Nephron (organoid): ENCODE data around the gene CHST11.

Experiments
- H3K27ac Mint-ChIP-seq, 3 experiments: 2 replicates each; pipeline ENCODE4 v1.8.0; 2020; ENCODE audit warnings: mixed read lengths in 3 of 3, mild to moderate bottlenecking in 2 of 3, moderate library complexity in 1 of 3
- H3K27me3 Mint-ChIP-seq: 2 replicates; pipeline ENCODE4 v1.8.0; 2021; ENCODE audit warnings: low read depth, mild to moderate bottlenecking, moderate library complexity, mixed read lengths
- H3K36me3 Mint-ChIP-seq: 2 replicates; pipeline ENCODE4 v1.8.0; 2020; ENCODE audit warnings: low read depth, mixed read lengths
- H3K4me1 Mint-ChIP-seq: 2 replicates; pipeline ENCODE4 v1.8.0; 2020; ENCODE audit warnings: mixed read lengths
- H3K4me3 Mint-ChIP-seq, 3 experiments: 2 replicates each; pipeline ENCODE4 v1.8.0; 2020; ENCODE audit warnings: mild to moderate bottlenecking in 3 of 3, mixed read lengths in 3 of 3, moderate library complexity in 2 of 3
- H3K9me3 Mint-ChIP-seq: 2 replicates; pipeline ENCODE4 v1.8.0; 2020; ENCODE audit warnings: mixed read lengths
- TF ChIP-seq, protein P1 (sequence below), 3 experiments: fragments of 200-600 bp; sonication (generic); IDR thresholded peaks; one replicate each; pipeline ENCODE4 v1.5.0; 2021; ENCODE audit warnings: antibody characterized with exemption in 3 of 3; ENCODE audit not compliant: unreplicated experiment in 3 of 3

The CHST11 gene

DNA sequence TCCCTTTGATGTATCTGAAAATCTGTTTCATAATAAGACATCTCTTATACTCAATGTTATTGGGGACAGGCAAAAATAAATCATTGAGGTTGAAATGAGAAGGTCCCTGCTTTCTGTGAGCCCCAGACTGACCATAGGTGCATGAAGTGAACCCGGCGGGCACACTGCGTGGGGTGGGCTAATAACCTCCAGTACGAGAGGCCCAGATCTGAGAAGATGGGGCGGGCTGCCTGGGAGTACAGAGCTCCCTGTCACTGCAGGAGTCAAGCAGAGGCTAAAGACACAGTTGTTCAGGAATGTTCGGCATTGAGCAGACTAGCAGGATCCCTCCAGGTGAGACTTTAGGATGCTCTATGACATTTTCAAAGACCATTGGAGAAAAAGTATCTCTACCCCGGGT is 244.6 kb downstream of the CHST11 start:
- Mint-ChIP-seq H3K27ac (no peak overlapping the region), H3K36me3 (no peaks in the 10 kb centered on the region), H3K27me3 (peaks cover 10% of the 10 kb centered on the region), H3K9me3 (no peaks in the 10 kb centered on the region), H3K4me3 (no peak overlapping the region), H3K4me1 (peaks cover 29% of the 10 kb centered on the region)
- TF ChIP-seq, protein P1, sequence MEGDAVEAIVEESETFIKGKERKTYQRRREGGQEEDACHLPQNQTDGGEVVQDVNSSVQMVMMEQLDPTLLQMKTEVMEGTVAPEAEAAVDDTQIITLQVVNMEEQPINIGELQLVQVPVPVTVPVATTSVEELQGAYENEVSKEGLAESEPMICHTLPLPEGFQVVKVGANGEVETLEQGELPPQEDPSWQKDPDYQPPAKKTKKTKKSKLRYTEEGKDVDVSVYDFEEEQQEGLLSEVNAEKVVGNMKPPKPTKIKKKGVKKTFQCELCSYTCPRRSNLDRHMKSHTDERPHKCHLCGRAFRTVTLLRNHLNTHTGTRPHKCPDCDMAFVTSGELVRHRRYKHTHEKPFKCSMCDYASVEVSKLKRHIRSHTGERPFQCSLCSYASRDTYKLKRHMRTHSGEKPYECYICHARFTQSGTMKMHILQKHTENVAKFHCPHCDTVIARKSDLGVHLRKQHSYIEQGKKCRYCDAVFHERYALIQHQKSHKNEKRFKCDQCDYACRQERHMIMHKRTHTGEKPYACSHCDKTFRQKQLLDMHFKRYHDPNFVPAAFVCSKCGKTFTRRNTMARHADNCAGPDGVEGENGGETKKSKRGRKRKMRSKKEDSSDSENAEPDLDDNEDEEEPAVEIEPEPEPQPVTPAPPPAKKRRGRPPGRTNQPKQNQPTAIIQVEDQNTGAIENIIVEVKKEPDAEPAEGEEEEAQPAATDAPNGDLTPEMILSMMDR (IDR thresholded peaks at IDR 0.05; ENCODE audit: unreplicated experiment in 3 of 3) = no peak

DNA sequence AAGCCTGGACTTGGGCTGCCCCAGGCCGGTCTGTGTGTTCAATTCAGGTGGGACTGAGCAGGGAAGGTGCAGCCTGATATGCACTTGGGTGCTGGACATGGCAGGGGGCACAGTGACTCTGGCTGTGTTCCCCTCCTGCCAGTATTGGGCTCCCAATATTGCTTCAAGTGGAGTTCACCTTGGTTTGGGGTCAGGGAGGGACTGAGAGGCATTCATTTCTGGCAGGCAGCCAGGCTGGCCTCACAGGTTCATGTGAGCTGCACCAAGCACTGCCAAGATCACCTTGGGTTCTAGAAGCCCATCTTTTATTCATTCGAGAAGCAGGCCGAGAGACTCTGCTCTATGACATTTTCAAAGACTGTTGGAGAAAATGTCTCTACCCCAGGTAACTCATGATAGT is 245.0 kb downstream of the CHST11 start:
- peaks cover 10% of the 10 kb centered on the region for H3K27me3 Mint-ChIP-seq

DNA sequence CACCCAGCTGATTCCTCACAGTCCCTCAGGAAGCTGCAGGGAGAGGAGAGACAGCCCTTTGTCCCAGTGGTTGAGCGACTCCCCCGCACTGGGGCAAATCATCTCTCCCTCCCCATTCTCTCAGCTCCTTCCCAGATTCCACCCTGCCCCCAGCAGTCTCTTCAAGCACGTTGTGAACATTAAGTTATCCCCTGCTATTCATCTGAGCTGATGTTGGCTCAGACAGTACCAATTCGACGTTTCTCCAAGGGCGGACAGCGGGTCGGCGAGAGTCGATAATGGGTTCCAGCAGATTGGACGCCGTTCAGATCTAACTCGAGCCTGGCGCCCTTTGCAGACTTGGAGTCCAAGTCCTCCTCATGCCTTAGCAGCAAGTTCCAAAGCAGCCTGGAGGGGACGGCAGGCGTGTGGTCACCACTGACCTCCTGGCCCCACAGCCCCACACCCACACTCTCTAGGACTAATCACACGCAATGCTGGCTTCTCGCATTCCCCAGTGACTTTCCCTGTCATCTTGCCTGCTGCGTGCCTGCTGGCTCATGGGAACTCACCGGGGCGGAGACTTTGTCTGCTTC is 245.9 kb downstream of the CHST11 start:
- no peaks in the 10 kb centered on the region for H3K9me3 Mint-ChIP-seq
- H3K27me3 Mint-ChIP-seq = peaks cover 10% of the 10 kb centered on the region
- H3K27ac Mint-ChIP-seq = peak overlapping the region in 1 of 3 experiments; percentile 17
- TF ChIP-seq, protein P1 (IDR thresholded peaks at IDR 0.05; ENCODE audit: unreplicated experiment in 3 of 3) = no peak
- H3K4me1 Mint-ChIP-seq = peaks cover 21% of the 10 kb centered on the region
- no peak overlapping the region for H3K4me3 Mint-ChIP-seq
- no peaks in the 10 kb centered on the region for H3K36me3 Mint-ChIP-seq

More for the DNA sequence above, 245.0 kb downstream of the CHST11 start:
- Mint-ChIP-seq H3K36me3 (no peaks in the 10 kb centered on the region), H3K4me1 (peaks cover 26% of the 10 kb centered on the region), H3K9me3 (no peaks in the 10 kb centered on the region), H3K4me3 (no peak overlapping the region), H3K27ac (no peak overlapping the region)
- TF ChIP-seq, protein P1 (IDR thresholded peaks at IDR 0.05; ENCODE audit: unreplicated experiment in 3 of 3) = no peak

DNA sequence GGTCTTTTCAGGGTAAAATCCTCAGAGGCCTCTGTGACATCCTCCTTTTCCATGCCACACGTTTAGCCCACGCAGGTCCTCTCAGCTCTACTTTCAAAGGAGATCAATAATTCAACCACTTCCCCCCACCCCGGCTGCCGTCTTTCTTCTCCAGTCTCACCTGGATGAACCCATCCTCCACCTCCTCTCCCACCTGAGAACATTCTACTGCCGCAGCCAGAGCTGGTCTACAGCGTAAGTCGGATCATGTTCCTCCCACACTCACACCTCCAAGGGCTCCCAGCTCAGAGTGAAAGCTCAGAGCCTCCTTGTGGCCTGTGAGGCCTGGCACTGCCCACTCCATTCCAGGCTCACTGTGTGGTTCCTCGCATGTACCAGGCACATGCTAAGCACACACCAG is 246.6 kb downstream of the CHST11 start:
- Mint-ChIP-seq H3K27ac (no peak overlapping the region), H3K27me3 (peaks cover 10% of the 10 kb centered on the region)
- TF ChIP-seq, protein P1 (IDR thresholded peaks at IDR 0.05; ENCODE audit: unreplicated experiment in 3 of 3) = no peak

DNA sequence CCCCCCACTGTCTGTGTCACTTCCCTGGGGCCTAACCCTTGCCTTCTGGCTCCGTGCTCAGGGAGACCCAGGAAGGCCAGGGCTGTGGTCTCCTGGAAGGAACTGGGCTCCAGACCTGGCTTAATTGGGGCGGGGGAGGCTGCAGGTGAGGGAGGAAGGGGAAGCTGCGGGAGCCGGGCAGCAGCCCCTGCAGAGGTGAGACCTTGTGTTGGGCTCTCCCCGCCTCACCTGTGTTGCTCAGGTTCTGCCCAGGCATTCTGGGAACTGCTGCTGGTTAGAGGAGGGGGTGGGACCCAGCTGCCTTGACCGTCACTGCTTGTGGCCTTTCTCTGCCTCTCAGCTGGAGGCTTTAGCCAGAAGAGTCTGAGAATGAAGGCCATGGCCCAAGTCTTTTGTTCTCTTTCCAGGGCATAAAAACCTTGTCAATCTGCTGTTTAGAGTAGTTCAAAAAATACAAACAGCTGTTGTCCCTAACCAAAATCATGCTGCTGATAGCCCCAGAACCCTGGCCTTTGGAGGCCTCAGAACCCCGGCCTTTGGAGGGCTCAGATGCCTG is 247.6 kb downstream of the CHST11 start:
- H3K4me3 Mint-ChIP-seq = no peak overlapping the region
- H3K4me1 Mint-ChIP-seq = peaks cover 23% of the 10 kb centered on the region
- H3K36me3 Mint-ChIP-seq = no peaks in the 10 kb centered on the region
- peak overlapping the region in 1 of 3 experiments; percentile 24 for H3K27ac Mint-ChIP-seq
- TF ChIP-seq, protein P1 (IDR thresholded peaks at IDR 0.05; ENCODE audit: unreplicated experiment in 3 of 3) = no peak
- H3K27me3 Mint-ChIP-seq = peaks cover 10% of the 10 kb centered on the region
- no peaks in the 10 kb centered on the region for H3K9me3 Mint-ChIP-seq

More for the DNA sequence above, 246.6 kb downstream of the CHST11 start:
- no peak overlapping the region for H3K4me3 Mint-ChIP-seq
- peaks cover 23% of the 10 kb centered on the region for H3K4me1 Mint-ChIP-seq
- no peaks in the 10 kb centered on the region for H3K9me3 Mint-ChIP-seq
- no peaks in the 10 kb centered on the region for H3K36me3 Mint-ChIP-seq

DNA sequence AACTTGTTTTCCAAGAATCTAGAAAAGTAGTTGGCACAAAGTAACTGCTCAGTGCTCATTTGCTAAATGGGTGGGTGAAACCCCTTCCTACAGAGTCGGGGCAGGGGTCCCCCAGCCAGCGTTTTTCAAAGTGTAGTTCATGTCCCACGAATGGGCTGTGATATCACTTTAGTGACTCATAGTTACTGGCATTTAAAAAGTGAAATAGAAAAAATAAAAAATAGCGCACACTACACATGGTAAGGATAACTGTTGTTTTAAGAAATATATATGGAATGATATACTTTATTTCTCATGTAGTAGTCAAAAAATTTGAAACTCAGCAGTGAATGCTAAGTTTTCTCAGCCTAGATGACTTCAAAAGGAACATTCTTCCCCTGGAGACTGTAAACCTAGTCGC is 250.4 kb downstream of the CHST11 start:
- TF ChIP-seq, protein P1 (IDR thresholded peaks at IDR 0.05; ENCODE audit: unreplicated experiment in 3 of 3) = no peak
- H3K36me3 Mint-ChIP-seq = no peaks in the 10 kb centered on the region
- H3K27me3 Mint-ChIP-seq = peaks cover 13% of the 10 kb centered on the region
- H3K4me1 Mint-ChIP-seq = peaks cover 40% of the 10 kb centered on the region
- H3K27ac Mint-ChIP-seq = peak overlapping the region in 1 of 3 experiments; percentile 4
- no peak overlapping the region for H3K4me3 Mint-ChIP-seq
- H3K9me3 Mint-ChIP-seq = no peaks in the 10 kb centered on the region
